Measurements from ENCODE around the gene TPST1. TPM values are rescaled to one million over a fixed set of nuclear protein-coding genes. Genes with fewer than 3 reads are reported as not detected.

The TPST1 gene
- total RNA-seq, 1 donor from 2014 or later = 36.5 TPM

DNA sequence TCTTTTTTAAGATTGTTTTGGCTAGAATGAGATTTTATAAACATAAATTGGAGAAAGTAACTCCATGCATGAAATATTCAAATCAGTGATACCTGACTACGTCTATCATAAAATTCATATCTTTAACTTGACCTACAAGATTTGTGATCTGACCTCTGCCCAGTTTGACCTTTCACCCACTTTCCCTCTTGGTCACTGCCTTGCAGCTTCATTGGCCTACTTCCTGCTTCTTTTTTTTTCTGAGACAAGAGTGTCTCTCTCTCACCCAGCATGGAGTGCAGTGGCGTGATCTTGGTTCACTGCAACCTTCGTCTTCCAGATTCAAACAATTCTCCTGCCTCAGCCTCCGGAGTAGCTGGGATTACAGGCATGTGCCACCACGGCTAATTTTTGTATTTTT, 28.5 kb downstream of the TPST1 start:
- peaks cover 11% of the 10 kb centered on the region for H3K4me1 Mint-ChIP-seq (ENCODE audit: low read depth, unreplicated experiment)
- no peak for TF ChIP-seq EZH2 (IDR thresholded peaks at IDR 0.05; ENCODE audit: insufficient read depth, low read length)
- TF ChIP-seq, protein P1, sequence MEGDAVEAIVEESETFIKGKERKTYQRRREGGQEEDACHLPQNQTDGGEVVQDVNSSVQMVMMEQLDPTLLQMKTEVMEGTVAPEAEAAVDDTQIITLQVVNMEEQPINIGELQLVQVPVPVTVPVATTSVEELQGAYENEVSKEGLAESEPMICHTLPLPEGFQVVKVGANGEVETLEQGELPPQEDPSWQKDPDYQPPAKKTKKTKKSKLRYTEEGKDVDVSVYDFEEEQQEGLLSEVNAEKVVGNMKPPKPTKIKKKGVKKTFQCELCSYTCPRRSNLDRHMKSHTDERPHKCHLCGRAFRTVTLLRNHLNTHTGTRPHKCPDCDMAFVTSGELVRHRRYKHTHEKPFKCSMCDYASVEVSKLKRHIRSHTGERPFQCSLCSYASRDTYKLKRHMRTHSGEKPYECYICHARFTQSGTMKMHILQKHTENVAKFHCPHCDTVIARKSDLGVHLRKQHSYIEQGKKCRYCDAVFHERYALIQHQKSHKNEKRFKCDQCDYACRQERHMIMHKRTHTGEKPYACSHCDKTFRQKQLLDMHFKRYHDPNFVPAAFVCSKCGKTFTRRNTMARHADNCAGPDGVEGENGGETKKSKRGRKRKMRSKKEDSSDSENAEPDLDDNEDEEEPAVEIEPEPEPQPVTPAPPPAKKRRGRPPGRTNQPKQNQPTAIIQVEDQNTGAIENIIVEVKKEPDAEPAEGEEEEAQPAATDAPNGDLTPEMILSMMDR (IDR thresholded peaks at IDR 0.05; ENCODE audit: insufficient read depth, low read depth, low read length) = no peak
- peaks cover 16% of the 10 kb centered on the region for H4K20me1 ChIP-seq (ENCODE audit: insufficient read depth, low read length)
- H3K27me3 Mint-ChIP-seq (ENCODE audit: low read depth, unreplicated experiment) = no peaks in the 10 kb centered on the region
- no peaks in the 10 kb centered on the region for H3K36me3 ChIP-seq (ENCODE audit: insufficient read depth, low read length)
- peaks cover 8% of the 10 kb centered on the region for H3K9me3 Mint-ChIP-seq (ENCODE audit: unreplicated experiment)
- no peaks in the 10 kb centered on the region for H3K27me3 ChIP-seq (ENCODE audit: insufficient read depth, low read length)
- H3K4me3 Mint-ChIP-seq (ENCODE audit: unreplicated experiment) = no peak overlapping the region
- H3K4me2 ChIP-seq (ENCODE audit: low read length) = no peak overlapping the region
- peaks cover 18% of the 10 kb centered on the region for H3K36me3 Mint-ChIP-seq (ENCODE audit: low read depth, unreplicated experiment)
- FAIRE-seq = no peak
- no peak overlapping the region for H2AFZ ChIP-seq (ENCODE audit: low read depth, low read length)
- H3K27ac Mint-ChIP-seq (ENCODE audit: unreplicated experiment) = no peak overlapping the region
- H3K27ac ChIP-seq (ENCODE audit: low read depth, low read length) = no peak overlapping the region
- no peaks in the 10 kb centered on the region for H3K4me1 ChIP-seq (ENCODE audit: insufficient read depth, low read length)
- no peak overlapping the region for H3K4me3 ChIP-seq (ENCODE audit: insufficient read depth, low read depth, low read length)
- H3K79me2 ChIP-seq (ENCODE audit: insufficient read depth, low read length) = peaks cover 30% of the 10 kb centered on the region
- no peak overlapping the region for H3K9ac ChIP-seq (ENCODE audit: low read length)
- peaks cover 3% of the 10 kb centered on the region for H3K9me3 ChIP-seq (ENCODE audit: insufficient read depth, low read depth, low read length)
- DNase-seq (ENCODE audit: low read depth) = no peak

DNA sequence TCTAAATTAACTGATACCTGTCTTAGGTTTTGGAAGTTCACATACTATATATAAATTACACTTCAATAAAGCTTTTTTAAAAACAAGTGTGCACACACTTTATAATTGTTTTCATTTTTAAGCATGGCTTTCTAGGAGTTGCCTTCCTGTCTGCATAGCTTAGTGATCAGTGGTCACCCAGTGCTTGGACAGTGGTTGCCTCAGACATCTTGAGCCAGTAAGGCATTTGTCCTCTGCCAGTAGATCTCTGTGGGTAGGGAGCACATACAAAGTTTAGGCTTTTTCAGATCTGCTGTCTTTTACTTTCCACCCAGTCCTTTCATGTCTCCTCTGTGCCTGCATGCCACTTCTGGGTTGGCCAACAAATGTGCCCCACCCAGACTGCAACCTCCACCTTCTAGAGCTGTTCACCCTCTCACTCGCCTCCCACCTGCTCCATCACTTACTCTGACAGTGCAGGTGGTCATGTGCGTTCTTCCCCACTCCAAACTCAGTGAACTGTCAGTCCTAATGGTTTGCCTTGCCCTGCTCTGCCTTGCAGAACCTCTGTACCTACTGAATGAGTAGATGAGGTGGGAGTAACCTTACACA, 31.7 kb downstream of the TPST1 start:
- Histone ChIP-seq H3K9ac (ENCODE audit: low read length) (no peak overlapping the region), H3K4me2 (ENCODE audit: low read length) (no peak overlapping the region), H3K27me3 (ENCODE audit: insufficient read depth, low read length) (no peaks in the 10 kb centered on the region), H2AFZ (ENCODE audit: low read depth, low read length) (no peak overlapping the region), H4K20me1 (ENCODE audit: insufficient read depth, low read length) (peaks cover 23% of the 10 kb centered on the region), H3K4me1 (ENCODE audit: insufficient read depth, low read length) (no peaks in the 10 kb centered on the region), H3K4me3 (ENCODE audit: insufficient read depth, low read depth, low read length) (no peak overlapping the region), H3K9me3 (ENCODE audit: insufficient read depth, low read depth, low read length) (peaks cover 3% of the 10 kb centered on the region), H3K27ac (ENCODE audit: low read depth, low read length) (no peak overlapping the region), H3K36me3 (ENCODE audit: insufficient read depth, low read length) (no peaks in the 10 kb centered on the region), H3K79me2 (ENCODE audit: insufficient read depth, low read length) (peaks cover 36% of the 10 kb centered on the region)
- no peak for FAIRE-seq
- Mint-ChIP-seq H3K27me3 (ENCODE audit: low read depth, unreplicated experiment) (no peaks in the 10 kb centered on the region), H3K4me1 (ENCODE audit: low read depth, unreplicated experiment) (peaks cover 18% of the 10 kb centered on the region), H3K36me3 (ENCODE audit: low read depth, unreplicated experiment) (peaks cover 14% of the 10 kb centered on the region), H3K4me3 (ENCODE audit: unreplicated experiment) (no peak overlapping the region), H3K9me3 (ENCODE audit: unreplicated experiment) (peaks cover 6% of the 10 kb centered on the region), H3K27ac (ENCODE audit: unreplicated experiment) (peak overlapping the region; percentile 17)
- no peak for TF ChIP-seq EZH2 (IDR thresholded peaks at IDR 0.05; ENCODE audit: insufficient read depth, low read length)
- TF ChIP-seq, protein P1 (IDR thresholded peaks at IDR 0.05; ENCODE audit: insufficient read depth, low read depth, low read length) = no peak
- DNase-seq (ENCODE audit: low read depth) = no peak

All from astrocyte (in vitro differentiated cells and primary cell).